AG09309 (cell line): Measurements from ENCODE around the gene ACER2.

ENCODE experiments used
- DNase-seq: peaks from one replicate; pipeline ENCODE4 v3.0.0-alpha.2; 2010; ENCODE audit warnings: low read depth
- H3K4me3 ChIP-seq: 2 replicates; pipeline ENCODE4 v1.5.1; 2011; ENCODE audit warnings: mild to moderate bottlenecking, low read depth, low read length, moderate library complexity; ENCODE audit not compliant: control insufficient read depth
- CTCF ChIP-seq: IDR thresholded peaks from 2 replicates; pipeline ENCODE4 v1.5.1; 2011; ENCODE audit warnings: mild to moderate bottlenecking, low read depth, low read length, inconsistent platforms; ENCODE audit not compliant: insufficient read depth, control insufficient read depth; ENCODE audit errors: missing control alignments

Gene ACER2

GRCh38 chr9:19408693-19409400 is at the start of gene ACER2:
TSS of gene ACER2 (plus strand) at chr9:19409009. CDS start at chr9:19409085, 76 bp downstream.
- no peak for DNase-seq
- peak within 1 kb of the TSS; percentile 78 for H3K4me3 ChIP-seq
- TF ChIP-seq CTCF: peak; percentile 24

- no peak for DNase-seq
- H3K4me3 ChIP-seq: no peak overlapping the region
- no peak for TF ChIP-seq CTCF
These were observed 39.7 kb upstream of the ACER2 start for GRCh38 chr9:19369107-19369506.

GRCh38 chr9:19371942-19372341 is 36.9 kb upstream of the ACER2 start:
- TF ChIP-seq CTCF: no peak
- H3K4me3 ChIP-seq: no peak overlapping the region
- no peak for DNase-seq

- no peak overlapping the region for H3K4me3 ChIP-seq
- DNase-seq: no peak
- no peak for TF ChIP-seq CTCF
These were observed 36.2 kb upstream of the ACER2 start for GRCh38 chr9:19372567-19372966.

GRCh38 chr9:19373527-19373926 is 35.3 kb upstream of the ACER2 start:
- no peak overlapping the region for H3K4me3 ChIP-seq
- DNase-seq: no peak
- TF ChIP-seq CTCF: no peak

- DNase-seq: no peak
- no peak overlapping the region for H3K4me3 ChIP-seq
- no peak for TF ChIP-seq CTCF
These were observed 33.3 kb upstream of the ACER2 start for GRCh38 chr9:19375538-19375937.

GRCh38 chr9:19376931-19377330 is 31.9 kb upstream of the ACER2 start:
- DNase-seq: no peak
- no peak overlapping the region for H3K4me3 ChIP-seq
- no peak for TF ChIP-seq CTCF
